HFF-Myc (cell line): ENCODE measurements around the gene RCOR3.
"Not testable (repeated sequence)": the region's sequence is repeated elsewhere in the genome, so short reads cannot be mapped to it uniquely, and the experiment has no call there.

Source experiments
- DNase-seq: peaks from one replicate; pipeline ENCODE4 v3.0.0-alpha.2; 2011; ENCODE audit warnings: low read depth; ENCODE audit errors: extremely low read depth
- H3K4me3 ChIP-seq: replicated peaks from 2 replicates; pipeline ENCODE4 v1.5.1; 2011; ENCODE audit warnings: low read depth, mild to moderate bottlenecking, control low read depth, low read length
- TF ChIP-seq, protein P1 (sequence below): IDR thresholded peaks from 2 replicates; pipeline ENCODE4 v1.5.1; 2012; ENCODE audit warnings: mild to moderate bottlenecking, low read depth, low read length, control low read depth; ENCODE audit errors: missing control alignments

Gene RCOR3

DNA sequence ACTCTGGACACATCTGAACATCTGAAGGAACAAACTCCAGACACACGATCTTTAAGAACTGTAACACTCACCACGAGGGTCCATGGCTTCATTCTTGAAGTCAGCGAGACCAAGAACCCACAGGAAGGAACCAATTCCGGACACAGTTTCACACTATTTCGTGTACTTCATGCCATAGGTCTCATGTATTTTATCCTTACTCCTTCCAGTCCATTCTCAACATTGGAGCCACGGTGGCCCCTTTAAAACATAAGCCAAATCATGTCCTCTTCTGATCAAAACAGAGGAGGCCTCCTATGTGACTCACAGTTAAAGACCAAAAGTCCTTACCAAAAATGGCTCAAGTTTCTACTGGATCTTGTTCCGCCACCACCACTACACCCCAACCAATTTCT, 29.8 kb upstream of the RCOR3 start:
- H3K4me3 ChIP-seq, result no peak overlapping the region
- TF ChIP-seq, protein P1, sequence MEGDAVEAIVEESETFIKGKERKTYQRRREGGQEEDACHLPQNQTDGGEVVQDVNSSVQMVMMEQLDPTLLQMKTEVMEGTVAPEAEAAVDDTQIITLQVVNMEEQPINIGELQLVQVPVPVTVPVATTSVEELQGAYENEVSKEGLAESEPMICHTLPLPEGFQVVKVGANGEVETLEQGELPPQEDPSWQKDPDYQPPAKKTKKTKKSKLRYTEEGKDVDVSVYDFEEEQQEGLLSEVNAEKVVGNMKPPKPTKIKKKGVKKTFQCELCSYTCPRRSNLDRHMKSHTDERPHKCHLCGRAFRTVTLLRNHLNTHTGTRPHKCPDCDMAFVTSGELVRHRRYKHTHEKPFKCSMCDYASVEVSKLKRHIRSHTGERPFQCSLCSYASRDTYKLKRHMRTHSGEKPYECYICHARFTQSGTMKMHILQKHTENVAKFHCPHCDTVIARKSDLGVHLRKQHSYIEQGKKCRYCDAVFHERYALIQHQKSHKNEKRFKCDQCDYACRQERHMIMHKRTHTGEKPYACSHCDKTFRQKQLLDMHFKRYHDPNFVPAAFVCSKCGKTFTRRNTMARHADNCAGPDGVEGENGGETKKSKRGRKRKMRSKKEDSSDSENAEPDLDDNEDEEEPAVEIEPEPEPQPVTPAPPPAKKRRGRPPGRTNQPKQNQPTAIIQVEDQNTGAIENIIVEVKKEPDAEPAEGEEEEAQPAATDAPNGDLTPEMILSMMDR, result no peak

DNA sequence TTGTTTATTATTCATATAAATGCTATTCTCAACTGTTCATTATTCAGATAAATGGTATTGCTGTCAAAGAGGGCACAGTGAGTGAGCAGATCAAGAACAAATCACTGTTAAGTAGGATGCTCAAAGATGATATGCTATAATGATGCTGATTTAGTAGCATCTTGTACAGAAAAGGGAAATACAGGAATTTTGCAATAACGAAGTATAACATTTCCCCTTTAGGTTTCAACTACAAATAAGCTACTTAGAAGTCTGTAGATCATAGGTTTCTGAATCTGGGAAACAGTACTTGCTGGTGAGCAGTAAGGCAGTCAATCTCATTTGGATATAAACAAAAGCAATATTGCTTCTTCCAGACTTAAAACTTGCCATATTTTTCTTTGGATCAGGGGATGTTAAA, 27.3 kb upstream of the RCOR3 start:
- TF ChIP-seq, protein P1, result no peak
- no peak overlapping the region for H3K4me3 ChIP-seq
- DNase-seq, result no peak

More for the DNA sequence above, 29.8 kb upstream of the RCOR3 start:
- DNase-seq, result no peak

DNA sequence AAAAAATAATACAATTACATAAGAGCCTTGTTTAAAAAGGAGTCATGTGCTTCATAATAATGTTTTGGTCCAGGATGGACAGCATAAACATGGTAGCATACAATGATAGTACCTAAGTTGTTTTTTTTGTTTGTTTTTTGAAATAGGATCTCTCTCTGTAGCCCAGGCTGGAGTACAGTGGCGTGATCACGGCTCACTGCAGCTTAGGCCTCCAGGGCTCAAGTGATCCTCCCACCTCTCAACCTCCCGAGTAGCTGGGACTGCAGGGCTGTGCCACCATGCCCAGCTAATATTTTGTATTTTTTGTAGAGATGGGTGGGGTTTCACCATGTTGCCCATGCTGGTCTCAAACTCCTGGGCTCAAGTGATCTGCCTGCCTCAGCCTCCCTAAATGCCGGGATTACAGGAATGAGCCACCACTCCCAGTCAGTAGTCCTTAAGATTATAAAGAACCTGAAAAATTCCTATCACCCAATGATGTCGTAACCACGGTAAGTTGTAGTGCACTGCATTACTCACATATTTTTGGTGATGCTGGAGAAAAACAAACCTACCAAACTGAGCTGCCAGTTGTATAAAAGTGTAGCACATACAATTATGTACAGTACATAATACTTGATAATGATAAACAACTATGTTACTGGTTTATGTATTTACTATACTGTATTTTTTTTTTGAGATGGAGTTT, 22.4 kb upstream of the RCOR3 start:
- no peak overlapping the region for H3K4me3 ChIP-seq
- no peak for DNase-seq
- TF ChIP-seq, protein P1, result no peak

DNA sequence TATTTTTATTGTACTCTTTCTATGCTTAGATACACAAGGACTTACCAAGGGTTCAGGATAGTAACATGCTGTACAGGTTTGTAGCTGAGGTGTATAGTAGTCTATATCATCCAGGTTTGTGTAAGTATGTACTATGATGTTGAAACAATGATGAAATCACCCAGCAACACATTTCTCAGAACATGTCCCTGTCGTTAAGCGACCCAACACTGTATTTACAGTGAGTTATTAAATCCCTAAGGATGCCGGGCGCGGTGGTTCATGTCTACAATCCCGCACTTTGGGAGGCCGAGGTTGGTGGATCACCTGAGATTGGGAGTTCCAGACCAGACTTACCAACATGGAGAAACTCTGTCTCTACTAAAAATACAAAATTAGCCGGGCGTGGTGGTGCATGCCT, 21.6 kb upstream of the RCOR3 start:
- H3K4me3 ChIP-seq, result no peak overlapping the region
- DNase-seq, result no peak
- TF ChIP-seq, protein P1, result no peak

DNA sequence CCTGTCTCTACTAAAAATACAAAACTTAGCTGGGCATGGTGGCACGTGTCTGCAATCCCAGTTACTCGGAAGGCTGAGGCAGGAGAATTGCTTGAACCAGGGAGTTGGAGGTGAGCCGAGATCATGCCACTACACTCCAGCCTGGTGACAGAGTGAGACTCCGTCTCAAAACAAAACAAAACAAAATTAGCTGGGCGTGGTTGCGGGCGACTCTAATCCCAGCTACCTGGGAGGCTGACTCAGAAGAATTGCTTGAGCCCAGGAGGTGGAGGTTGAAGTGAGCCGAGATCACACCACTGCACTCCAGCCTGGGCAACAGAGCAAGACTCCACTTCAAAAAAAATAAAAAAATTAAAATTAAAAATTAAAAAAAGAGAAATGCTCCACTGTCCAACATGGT, 18.6 kb upstream of the RCOR3 start:
- not testable (repeated sequence) for DNase-seq, H3K4me3 ChIP-seq

DNA sequence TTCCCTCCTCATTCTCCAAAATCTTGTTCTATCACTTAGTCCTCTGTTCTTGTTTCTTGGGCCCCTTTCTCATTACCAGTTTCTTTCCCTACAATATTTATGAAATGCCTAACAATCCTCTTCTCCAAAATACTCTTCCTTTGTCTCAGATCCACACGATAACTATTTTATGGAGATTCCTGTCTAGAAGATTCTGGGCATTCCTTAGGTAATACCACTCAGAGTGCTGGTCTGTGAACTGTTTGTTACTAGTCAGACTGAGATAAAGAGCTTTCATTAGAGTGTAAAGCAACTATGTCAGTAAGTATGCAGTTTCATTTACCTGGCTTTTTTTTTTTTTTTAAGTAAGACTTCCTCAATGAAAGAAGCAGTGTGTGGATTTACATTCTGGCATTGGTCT, 18.1 kb upstream of the RCOR3 start:
- TF ChIP-seq, protein P1, result no peak

DNA sequence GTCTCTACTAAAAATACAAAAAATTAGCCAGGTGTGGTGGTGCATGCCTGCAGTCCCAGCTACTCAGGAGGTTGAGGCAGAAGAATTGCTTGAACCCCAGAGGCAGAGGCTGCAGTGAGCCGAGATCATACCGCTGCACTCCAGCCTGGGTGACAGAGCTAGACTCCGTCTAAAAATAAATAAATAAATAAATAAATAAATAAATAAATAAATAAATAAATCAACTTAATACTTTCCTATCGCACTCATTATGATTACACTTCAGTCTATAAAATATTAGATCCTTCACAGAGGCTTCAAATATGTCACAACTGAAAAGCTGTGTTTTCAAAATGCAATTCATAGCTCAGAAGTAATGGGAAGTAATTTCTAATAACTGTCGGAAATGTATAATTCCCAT, 15.5 kb upstream of the RCOR3 start:
- not testable (repeated sequence) for H3K4me3 ChIP-seq, DNase-seq

More for the DNA sequence above, 18.1 kb upstream of the RCOR3 start:
- no peak overlapping the region for H3K4me3 ChIP-seq
- no peak for DNase-seq

DNA sequence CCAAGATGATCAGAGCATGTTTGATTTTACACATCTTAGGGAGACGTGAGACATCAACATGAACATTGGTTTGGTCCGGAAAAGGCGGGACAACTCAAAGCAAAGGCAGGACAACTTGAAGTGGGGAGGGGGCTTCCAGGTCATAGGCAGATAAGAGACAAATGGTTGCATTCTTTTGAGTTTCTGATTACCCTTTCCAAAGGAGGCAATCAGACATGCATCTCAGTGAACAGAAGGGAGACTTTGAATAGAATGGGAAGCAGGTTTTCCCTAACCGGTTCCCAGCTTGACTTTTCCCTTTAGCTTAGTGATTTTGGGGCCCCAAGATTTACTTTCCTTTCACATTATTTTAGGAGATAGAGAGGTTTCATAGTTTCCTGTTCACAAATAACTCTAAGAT, 12.6 kb upstream of the RCOR3 start:
- DNase-seq, result not testable (repeated sequence)

More for the DNA sequence above, 12.6 kb upstream of the RCOR3 start:
- H3K4me3 ChIP-seq, result not testable (repeated sequence)
